ENCODE measurements around the gene HLA-DOB.
A peak's percentile ranks its signal among the peaks of the same experiment; 100 is the strongest.

HLA-DOB gene

GRCh38 chr6:32854376-32855178 lies 37.8 kb upstream of the HLA-DOB start:
- H3K27ac ChIP-seq, result peak overlapping the region; percentile 83
- TF ChIP-seq, protein P1, sequence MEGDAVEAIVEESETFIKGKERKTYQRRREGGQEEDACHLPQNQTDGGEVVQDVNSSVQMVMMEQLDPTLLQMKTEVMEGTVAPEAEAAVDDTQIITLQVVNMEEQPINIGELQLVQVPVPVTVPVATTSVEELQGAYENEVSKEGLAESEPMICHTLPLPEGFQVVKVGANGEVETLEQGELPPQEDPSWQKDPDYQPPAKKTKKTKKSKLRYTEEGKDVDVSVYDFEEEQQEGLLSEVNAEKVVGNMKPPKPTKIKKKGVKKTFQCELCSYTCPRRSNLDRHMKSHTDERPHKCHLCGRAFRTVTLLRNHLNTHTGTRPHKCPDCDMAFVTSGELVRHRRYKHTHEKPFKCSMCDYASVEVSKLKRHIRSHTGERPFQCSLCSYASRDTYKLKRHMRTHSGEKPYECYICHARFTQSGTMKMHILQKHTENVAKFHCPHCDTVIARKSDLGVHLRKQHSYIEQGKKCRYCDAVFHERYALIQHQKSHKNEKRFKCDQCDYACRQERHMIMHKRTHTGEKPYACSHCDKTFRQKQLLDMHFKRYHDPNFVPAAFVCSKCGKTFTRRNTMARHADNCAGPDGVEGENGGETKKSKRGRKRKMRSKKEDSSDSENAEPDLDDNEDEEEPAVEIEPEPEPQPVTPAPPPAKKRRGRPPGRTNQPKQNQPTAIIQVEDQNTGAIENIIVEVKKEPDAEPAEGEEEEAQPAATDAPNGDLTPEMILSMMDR (conservative IDR thresholded peaks at IDR 0.05), result no peak

DNA sequence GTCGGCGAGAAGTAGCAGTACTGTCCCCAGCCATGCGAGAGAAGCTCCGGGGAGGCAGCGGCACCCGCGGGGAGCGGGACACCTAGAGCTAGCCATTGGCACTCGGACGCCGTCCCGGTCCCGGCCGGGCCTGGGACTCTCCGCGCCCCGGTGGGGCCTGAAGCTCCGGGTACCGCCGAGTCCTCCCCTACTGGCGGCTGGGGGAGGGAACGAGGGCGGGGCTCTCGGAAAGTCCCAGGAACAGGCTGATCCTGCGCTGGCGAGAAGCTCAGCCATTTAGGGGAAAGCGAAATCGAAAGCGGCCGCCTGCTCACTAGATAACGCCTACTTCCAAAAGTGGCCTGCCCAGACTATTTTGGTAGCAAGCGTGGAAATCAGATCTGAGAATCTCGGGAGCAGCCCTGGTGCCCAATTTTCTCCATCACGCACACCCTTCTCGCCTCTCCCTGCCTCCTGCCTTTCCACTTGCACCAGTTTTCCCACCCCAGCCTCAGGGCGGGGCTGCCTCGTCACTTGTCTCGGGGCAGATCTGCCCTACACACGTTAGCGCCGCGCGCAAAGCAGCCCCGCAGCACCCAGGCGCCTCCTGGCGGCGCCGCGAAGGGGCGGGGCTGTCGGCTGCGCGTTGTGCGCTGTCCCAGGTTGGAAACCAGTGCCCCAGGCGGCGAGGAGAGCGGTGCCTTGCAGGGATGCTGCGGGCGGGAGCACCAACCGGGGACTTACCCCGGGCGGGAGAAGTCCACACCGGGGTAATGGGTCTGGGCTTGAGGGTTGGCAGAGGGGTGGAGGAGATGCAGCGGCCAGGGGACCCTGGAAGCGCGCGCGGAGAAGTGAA lies 37.0 kb upstream of the HLA-DOB start, which contains the start of the genes PSMB9 and TAP1:
Gene PSMB9 (plus strand): TSS at position 652 of the 835 bp plus-strand sequence. CDS start 38 bp downstream, at position 690.
Gene TAP1 (minus strand): TSS at position 164 of the 835 bp plus-strand sequence. CDS start 68 bp downstream, at position 96.
- TF ChIP-seq, protein P1 (conservative IDR thresholded peaks at IDR 0.05), result peak; percentile 83
- peak within 1 kb of the TSS; percentile 83 for H3K27ac ChIP-seq

- peak overlapping the region; percentile 83 for H3K27ac ChIP-seq
Observed at GRCh38 chr6:32852844-32853540, 36.2 kb upstream of the HLA-DOB start.

DNA sequence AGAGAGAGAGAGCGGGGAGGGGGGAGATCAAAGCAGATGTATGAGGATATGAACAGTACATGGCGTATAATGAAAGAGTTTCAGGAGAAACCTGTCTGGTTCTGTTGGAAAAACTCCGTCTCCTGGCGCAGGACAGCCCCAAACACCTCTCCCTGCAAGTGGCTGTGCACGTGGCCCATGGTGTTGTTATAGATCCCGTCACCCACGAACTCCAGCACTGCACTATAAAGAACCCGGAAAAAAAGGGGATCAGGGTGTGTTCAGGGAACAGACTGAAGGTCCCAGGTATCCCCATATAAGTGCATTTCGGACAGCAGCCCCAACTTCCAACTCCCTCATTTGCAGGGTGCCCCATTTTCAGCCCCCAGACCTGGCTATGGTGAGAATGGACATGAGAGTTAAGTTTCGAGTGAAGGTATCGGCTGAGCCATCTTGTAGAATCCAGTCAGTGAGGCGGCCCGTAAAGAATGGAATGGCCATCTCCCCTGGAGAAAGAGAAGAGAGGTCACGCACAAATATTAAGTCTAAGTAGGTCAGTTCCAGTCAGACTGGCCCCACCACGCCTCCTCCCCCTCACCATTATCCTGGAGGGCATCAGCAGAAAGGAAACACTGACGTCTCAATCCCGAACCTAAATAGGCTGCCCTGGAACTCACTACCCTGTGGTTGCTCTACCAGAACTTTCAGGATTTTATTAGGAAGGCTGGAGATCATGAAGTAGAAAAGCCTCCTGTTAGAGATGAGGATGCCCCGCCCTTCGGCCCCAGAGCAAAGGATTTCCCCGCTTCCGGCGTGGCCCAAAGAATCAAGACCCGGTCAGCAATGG lies 35.4 kb upstream of the HLA-DOB start:
- peak overlapping the region; percentile 83 for H3K27ac ChIP-seq
- TF ChIP-seq, protein P1 (conservative IDR thresholded peaks at IDR 0.05), result no peak

More at GRCh38 chr6:32852844-32853540, 36.2 kb upstream of the HLA-DOB start:
- TF ChIP-seq, protein P1 (conservative IDR thresholded peaks at IDR 0.05), result no peak

DNA sequence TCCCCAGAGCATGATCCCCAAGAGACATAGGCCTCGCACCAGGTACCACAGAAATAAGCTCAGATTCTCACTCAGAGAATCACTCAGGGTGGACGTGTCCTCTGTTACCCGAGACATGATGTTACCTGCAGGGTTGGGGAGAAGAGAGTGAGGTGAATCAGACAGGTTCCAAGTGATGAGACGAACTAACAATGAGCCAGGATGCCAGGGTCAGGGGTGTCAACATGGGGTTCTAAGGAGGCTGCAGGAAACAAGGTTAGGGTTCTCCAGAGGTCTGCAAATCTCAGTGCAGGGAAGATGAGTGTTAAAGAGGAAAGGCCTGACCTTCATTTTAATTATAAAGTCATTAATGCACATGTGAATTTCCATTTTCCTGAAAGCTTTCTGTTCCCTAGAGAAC lies 34.2 kb upstream of the HLA-DOB start:
- TF ChIP-seq, protein P1 (conservative IDR thresholded peaks at IDR 0.05), result no peak

GRCh38 chr6:32849126-32849525 lies 32.3 kb upstream of the HLA-DOB start:
- no peak overlapping the region for H3K27ac ChIP-seq
- TF ChIP-seq, protein P1 (conservative IDR thresholded peaks at IDR 0.05), result no peak

More for the DNA sequence above, 34.2 kb upstream of the HLA-DOB start:
- no peak overlapping the region for H3K27ac ChIP-seq
